Choroid plexus epithelial cell (primary cell): ENCODE measurements around the gene SIDT2.
A peak's percentile ranks its signal among the peaks of the same experiment; 100 is the strongest.

Source experiments
- DNase-seq: peaks from one replicate; pipeline ENCODE4 v3.0.0-alpha.2; 2010; ENCODE audit warnings: low read depth
- H3K4me3 ChIP-seq: 2 replicates; pipeline ENCODE4 v1.5.1; 2011; ENCODE audit warnings: low read depth, mild to moderate bottlenecking, control low read depth, low read length, moderate library complexity
- TF ChIP-seq, protein P1 (sequence below): conservative IDR thresholded peaks from 2 replicates; pipeline ENCODE4 v1.5.1; 2011; ENCODE audit warnings: low read depth, mild to moderate bottlenecking, control low read depth, inconsistent platforms, low read length, moderate library complexity

SIDT2 gene

GRCh38 chr11:117144477-117145392 lies 33.8 kb upstream of the SIDT2 start:
- peak overlapping the region; percentile 86 for H3K4me3 ChIP-seq
- TF ChIP-seq, protein P1, sequence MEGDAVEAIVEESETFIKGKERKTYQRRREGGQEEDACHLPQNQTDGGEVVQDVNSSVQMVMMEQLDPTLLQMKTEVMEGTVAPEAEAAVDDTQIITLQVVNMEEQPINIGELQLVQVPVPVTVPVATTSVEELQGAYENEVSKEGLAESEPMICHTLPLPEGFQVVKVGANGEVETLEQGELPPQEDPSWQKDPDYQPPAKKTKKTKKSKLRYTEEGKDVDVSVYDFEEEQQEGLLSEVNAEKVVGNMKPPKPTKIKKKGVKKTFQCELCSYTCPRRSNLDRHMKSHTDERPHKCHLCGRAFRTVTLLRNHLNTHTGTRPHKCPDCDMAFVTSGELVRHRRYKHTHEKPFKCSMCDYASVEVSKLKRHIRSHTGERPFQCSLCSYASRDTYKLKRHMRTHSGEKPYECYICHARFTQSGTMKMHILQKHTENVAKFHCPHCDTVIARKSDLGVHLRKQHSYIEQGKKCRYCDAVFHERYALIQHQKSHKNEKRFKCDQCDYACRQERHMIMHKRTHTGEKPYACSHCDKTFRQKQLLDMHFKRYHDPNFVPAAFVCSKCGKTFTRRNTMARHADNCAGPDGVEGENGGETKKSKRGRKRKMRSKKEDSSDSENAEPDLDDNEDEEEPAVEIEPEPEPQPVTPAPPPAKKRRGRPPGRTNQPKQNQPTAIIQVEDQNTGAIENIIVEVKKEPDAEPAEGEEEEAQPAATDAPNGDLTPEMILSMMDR = no peak
- peak; percentile 85 for DNase-seq

- DNase-seq = peak; percentile 52
- TF ChIP-seq, protein P1 = peak; percentile 46
- peak overlapping the region; percentile 86 for H3K4me3 ChIP-seq
Measured at GRCh38 chr11:117145393-117145761, 33.2 kb upstream of the SIDT2 start.

GRCh38 chr11:117146521-117146920 lies 32.0 kb upstream of the SIDT2 start:
- H3K4me3 ChIP-seq = peak overlapping the region; percentile 8
- TF ChIP-seq, protein P1 = no peak
- peak; percentile 57 for DNase-seq

DNA sequence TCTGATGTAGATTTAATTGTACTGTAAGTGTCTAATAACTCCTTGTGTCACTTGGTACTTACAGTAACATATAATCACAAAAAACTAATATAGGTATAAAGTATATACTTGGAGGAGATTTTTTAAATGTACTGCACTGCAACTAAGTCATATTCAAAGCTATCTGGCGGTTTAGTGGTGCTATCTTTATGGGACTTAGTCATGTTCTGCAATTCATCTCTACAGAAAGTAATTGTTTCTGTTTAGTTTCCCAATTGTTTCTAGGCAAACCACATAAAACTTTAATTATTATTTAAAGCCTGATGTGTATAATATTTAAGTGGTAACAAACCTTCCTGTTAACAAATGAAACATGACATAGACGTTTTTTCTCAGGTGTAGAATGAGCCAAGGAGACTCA lies 26.5 kb upstream of the SIDT2 start:
- no peak overlapping the region for H3K4me3 ChIP-seq
- TF ChIP-seq, protein P1 = no peak
- no peak for DNase-seq

DNA sequence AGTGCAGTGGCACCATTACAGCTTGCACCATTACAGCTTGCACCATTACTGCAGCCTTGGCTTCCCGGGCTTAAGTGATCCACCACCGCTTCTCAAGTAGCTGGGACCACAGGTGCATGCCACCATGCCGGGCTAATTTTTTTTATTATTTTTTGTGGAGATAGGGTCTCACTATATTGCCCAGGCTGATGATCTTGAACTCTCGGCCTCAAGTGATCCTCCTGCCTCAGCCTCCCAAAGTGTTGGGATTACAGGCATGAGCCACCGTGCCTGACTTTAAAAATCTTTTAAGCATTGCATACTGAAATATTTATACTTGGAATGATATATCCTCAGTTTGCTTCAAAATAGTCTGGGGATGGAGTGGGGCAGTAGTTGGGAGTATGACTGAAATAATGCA lies 24.1 kb upstream of the SIDT2 start:
- TF ChIP-seq, protein P1 = no peak
- DNase-seq = no peak
- no peak overlapping the region for H3K4me3 ChIP-seq

- H3K4me3 ChIP-seq = no peak overlapping the region
- TF ChIP-seq, protein P1 = no peak
- DNase-seq = no peak
Measured at GRCh38 chr11:117157507-117157906, 21.0 kb upstream of the SIDT2 start.

GRCh38 chr11:117159892-117160291 lies 18.7 kb upstream of the SIDT2 start:
- no peak for DNase-seq
- H3K4me3 ChIP-seq = no peak overlapping the region
- TF ChIP-seq, protein P1 = no peak
